GM18499 (cell line): ENCODE data around the gene SEC62.
A peak's percentile ranks its signal among the peaks of the same experiment; 100 is the strongest.

Source experiments
- ATAC-seq: cut with Tn5 transposase; IDR thresholded peaks from one replicate; pipeline ENCODE4 v1.9.1; 2021; ENCODE audit warnings: moderate number of reproducible peaks; ENCODE audit not compliant: insufficient read depth, unreplicated experiment

The SEC62 gene

DNA sequence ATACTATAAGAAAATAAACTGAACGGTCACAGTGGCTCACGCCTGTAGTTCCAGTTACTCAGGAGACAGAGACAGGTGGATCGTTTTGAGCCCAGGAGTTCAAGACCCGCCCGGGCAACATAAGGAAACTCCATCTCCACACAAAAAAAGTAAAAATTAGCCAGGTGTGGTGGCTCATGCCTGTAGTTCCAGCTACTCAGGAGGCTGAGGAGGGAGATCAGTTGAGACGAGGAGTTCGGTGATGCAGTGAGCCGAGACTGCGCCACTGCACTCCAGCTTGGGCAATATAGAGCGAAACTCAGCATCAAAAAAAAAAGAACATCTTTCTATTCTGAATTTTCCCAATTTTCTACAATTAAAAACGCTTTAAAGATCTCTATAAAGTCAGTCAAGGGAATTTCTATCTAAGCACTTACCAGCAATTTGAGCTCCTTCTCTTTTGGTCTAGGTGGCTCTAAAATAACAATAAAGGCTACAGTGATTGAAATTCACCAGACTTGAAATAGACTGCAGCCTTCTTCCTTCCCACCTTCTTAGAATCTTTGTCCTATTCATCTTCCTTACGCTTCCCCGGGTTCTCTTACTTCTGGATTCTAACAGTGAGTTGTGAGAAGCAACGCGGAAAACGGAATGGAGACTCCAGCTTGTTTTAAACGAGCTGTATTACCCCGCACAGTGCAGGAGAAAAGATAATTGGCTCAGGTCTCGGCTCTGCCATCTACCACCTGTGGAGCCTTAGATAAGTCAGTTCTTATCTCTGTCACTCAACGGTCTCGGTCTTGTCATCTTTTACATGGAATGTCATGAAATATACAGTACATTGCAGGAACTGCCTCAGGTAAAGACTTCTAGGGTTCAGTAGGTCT lies 812 bp upstream of the SEC62 start:
- ATAC-seq: peak; percentile 6

DNA sequence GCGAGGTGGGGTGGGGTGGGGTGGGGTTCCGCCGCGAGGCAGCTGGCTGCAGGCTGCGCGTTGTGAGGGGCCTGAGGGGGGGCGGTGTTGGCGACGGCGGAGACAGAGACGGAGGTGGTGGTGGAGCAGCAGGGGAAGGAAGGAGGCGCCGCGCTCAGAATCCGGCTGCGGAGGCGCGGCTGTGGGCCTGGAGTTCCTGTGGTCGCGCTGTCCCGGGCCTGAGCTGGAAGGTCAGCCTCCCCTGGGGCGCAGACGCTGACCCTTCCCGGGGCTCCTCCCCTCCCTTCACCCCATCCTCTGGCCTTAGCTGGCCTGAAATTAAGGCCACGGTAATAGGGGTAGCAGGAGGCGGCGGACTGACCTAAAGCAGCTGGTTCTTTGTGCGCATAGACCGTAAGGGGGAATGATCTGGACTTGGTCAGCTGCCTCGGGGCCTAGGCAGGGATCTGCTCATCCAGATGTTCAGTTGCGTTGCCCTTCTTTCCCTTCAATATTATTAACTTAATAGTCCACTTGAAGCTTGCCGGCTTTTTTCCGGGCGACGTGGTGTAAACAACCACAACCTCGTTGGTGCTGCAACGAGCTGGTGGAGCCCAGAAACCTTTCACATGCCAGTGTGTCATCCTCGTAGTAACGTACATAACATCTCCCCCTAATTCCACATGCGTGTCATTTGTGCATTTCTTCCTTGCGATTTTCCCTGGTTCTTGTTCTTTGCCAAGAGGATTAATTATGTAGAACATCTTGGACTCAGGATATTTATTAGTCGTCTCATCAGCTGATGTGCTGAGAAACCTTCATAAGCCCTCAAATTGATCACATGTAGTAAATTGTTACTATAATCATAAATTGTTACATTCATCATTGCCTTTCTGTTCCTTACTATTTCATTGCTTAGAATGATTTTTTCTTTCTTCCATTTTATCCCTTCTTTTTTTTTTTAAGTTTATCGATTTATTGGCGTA lies 626 bp downstream of the SEC62 start:
- peak; percentile 3 for ATAC-seq

DNA sequence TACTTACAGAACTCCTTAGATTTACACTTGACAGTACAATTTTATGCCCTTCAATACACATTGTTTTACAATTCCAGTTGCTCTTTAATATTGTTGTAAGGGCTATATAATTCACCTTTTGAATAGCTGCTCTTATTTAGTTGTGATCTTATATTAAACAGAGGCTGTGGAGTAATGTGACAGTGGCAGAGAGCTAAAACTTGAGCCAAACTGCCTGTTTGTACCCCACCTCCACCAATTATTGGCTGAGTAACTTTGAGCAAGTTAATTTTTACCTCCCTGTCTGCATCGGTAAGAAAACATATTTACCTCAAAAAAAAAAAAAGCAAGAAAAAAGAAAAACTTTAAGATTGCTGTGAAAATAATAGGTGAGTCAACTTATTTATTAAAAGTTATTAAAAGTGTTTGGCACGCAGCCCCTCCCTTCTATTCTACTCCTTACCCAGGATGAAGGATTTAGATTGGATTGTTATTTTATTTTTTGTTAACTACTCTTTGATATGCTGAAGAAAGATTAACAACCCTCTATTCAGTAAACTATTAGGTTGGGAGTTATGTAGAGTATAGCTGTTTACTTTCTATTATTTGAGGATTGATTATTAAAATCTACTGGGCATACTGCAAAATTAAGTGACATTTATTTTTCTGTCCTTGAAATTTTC lies 1.7 kb downstream of the SEC62 start:
- no peak for ATAC-seq

DNA sequence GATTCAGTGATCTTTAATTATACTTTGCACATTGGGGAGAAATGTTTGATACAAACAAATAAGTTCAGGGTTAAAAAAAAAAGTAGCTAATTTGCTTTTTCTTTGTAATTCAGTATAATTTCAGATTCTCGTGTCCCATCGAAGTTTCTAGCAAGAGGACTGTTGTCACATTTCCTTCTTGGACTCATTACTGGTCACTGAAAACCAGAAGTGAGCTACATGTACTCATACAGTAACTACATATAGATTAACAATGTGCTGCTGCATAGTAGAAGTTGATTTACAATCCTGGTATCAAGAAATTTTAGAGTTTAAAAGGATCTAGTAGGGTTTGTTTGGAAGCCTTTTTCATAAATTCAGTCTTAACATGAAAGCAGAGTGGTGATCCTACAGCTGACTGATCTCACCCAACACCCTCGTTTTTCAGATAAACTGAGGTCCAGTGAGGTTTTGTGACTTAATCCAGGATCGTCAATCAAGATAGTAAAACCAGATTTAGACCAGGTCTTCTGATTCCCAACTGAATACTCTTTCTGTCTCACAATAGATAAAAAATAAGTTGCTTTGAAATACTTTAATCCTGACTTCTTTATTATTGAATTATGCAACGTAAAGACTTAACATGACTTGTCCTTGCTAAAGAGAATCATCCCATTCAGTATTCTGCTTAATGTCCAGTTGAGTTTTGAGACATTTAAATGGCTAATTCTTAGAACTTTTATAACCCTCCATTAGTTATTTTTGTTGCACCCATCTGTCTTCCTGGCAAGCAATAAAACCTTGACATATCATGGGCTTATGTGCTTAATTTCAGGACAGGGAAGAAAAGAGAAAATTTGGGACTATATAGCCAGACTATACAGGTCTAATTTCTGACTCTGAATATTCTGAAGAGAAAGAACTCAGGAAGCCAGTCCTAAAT lies 2.8 kb downstream of the SEC62 start:
- no peak for ATAC-seq

DNA sequence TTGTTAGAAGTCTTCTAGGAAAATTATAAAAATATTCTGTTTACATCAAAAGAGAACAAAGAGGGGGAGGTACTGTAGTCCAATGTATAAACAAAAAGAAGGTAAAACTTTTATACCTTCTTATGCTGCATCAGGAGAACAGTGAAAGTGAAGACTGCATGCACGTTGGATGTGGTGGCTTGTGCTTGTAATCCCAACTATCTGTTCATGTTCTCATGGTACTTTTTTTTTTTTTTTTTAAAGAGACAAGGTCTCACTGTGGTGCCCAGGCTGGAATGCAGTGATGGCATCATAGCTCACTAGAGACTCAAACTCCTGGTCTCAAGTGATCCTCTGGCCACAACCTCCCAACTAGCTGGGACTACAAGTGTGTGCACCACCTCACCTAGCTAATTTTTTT lies 4.2 kb downstream of the SEC62 start:
- no peak for ATAC-seq

GRCh38 chr3:169971522-169971921 lies 4.9 kb downstream of the SEC62 start:
- ATAC-seq: no peak

DNA sequence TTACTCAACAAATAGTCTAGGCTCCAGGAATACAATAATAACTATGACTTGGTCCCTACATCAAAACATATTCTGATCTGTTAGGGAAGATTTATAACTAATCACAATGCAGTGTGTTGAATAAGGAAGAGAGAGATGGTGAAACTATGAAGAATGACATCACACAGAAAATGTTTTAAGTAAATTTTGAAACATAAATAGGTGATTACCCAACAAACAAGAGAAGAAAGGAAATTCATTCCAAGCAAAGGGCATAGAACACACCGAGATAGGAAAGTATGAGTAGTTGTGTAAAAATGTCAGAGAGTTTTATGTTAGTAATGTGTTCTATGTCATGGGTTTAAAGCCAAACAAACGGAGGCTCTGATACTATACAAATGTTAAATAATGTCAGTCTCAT lies 13.4 kb downstream of the SEC62 start:
- no peak for ATAC-seq

DNA sequence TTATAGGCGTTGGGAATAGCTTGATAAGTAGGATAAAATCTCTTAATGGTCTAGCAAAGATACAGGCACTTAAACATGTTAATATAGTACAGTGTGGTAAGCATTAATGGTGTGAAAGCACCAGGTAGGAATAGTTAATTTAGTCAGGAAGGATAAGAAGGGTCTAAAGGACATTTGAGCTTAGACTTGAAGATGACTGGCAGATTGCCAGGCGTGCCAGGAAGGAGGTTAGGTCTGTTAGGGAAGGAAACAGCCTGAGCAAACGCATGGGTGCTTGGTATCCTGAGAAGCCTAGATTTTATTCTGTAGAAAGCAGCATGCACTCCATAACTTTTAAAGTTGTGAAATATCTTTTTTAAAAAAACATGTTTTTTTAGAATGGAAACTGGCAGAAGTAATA lies 17.7 kb downstream of the SEC62 start:
- no peak for ATAC-seq

- no peak for ATAC-seq
These were observed 23.8 kb downstream of the SEC62 start for GRCh38 chr3:169990431-169990830.

- ATAC-seq: no peak
These were observed 25.5 kb downstream of the SEC62 start for GRCh38 chr3:169992156-169992555.

- ATAC-seq: no peak
These were observed 26.2 kb downstream of the SEC62 start for GRCh38 chr3:169992781-169993180.

GRCh38 chr3:169993761-169994160 lies 27.2 kb downstream of the SEC62 start:
- no peak for ATAC-seq

- no peak for ATAC-seq
These were observed 29.5 kb downstream of the SEC62 start for GRCh38 chr3:169996063-169996462.

- peak; percentile 12 for ATAC-seq
These were observed 32.1 kb downstream of the SEC62 start for GRCh38 chr3:169998668-169999131.

DNA sequence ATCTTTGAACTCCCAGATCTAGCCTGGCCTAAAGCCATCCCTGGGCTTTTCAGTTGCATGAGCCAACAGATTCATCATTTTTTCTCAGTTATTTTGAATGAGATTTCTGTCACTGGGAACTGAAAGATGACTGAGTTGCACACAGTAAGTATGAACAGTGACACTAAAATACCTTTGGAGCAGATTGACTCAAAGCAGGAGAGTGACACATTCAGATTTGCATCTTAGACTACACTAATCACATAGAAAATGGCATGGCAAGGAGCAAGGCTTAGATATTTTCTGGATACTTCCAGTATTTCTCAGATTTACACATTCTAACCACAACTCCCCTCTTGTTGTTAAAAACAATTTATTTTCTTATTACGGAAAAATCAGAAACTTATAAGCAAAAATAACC lies 32.8 kb downstream of the SEC62 start:
- peak; percentile 96 for ATAC-seq

- ATAC-seq: no peak
These were observed 33.4 kb downstream of the SEC62 start for GRCh38 chr3:170000051-170000450.

GRCh38 chr3:170002231-170002630 lies 35.6 kb downstream of the SEC62 start:
- no peak for ATAC-seq

DNA sequence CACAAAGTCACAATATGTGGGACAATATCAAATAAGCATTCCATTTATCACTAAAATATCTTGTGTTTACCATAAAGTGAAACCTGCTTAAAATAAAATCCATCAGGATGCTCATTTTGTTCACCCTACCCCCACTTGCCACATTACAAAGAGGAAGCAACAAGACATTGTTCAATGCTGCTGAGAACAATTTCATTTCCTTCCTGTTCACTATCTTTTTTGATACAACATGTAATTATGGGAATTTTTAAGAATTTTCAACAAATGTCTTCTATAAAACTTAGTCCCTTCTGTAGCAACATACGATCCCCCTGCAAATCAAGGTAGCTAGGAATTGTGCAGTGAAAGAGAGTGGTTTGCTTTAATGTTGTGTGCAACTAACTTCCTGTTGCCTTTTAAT lies 36.3 kb downstream of the SEC62 start:
- ATAC-seq: no peak

DNA sequence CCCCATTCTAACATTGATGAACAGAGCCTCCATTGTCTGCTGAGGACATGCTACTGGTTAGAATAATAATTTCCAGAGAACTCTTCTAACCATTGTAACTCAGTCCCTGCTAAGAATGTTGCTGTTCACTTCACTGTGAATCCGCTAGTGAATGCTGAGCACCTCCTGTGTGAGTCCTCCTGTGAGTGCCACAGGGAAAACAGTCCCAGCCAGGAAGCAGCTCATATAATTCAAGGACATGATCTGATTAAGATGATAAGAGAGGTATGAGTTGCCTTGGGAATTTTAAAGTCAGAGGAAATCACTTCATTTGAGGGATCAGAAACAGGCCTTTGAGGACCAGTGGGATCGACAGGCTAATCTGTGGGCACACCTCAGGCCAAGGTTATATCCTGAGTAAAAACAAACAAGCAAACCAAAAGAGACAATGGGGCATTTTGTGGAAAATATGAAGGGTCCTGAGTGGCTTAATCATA lies 37.3 kb downstream of the SEC62 start:
- no peak for ATAC-seq
